ENCODE measurements around the gene JUNB. TPM values are rescaled to one million over a fixed set of nuclear protein-coding genes. Genes with fewer than 3 reads are reported as not detected.
"Not testable (repeated sequence)": the region's sequence is repeated elsewhere in the genome, so short reads cannot be mapped to it uniquely, and the experiment has no call there.

The JUNB gene
- total RNA-seq, 1 donor from 2014 or later: 105 TPM

DNA sequence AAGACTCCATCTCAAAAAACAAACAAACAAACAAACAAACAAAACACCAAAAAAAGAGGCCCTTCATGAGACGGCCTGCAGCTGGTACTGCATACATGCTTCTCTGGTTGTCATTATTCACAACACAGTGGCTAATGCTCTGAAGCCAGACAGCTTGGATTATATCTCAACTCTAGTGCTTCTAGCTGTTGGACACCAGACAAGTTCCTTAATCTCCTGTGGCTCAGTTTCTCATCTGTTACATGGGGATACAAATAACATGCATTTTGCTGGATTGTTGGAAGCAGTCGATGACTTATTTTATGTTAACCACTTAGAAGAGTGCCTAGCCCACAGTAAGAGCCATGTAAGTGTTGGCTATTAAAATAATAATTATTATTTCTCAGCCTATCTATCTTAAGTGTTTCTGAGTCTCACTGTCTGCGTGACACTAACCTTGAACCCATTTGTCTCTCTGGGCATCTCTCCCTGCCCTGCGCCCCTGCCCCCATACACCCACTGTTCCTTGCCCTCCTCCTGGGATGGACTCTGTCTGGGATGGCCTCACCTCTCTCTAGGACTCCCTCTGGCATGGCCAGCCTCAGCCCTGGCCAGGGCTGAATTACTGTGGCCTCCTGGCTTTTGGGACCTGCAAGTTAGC is 3.1 kb upstream of the JUNB start:
- intact Hi-C loops (cut with micrococcal nuclease): no loop called here

DNA sequence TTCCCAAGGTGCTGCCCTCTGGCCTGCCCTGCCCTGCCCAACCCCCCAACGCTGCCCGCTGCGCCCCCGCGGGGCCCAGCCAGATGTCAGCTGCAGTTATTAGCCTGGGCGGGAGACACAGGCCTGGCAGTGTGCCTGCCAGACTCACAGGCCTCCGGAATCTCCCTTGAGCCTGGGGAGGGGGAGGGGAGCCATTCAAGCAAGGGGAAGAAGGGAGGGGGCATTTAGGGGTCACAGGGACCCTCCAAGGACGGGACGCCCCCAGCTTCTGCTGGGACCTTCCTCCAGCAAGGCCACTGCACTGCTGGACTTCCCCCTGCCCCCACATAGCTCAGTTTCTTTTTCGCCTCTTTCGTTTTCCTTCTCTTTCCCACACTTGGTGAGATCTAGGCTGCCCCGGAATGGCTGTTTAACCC is 2.6 kb upstream of the JUNB start:
- intact Hi-C loops (cut with micrococcal nuclease): loop anchor here (1.0 kb wide), 1 partner anchor 11 kb away; no protein-coding TSS in a partner anchor

DNA sequence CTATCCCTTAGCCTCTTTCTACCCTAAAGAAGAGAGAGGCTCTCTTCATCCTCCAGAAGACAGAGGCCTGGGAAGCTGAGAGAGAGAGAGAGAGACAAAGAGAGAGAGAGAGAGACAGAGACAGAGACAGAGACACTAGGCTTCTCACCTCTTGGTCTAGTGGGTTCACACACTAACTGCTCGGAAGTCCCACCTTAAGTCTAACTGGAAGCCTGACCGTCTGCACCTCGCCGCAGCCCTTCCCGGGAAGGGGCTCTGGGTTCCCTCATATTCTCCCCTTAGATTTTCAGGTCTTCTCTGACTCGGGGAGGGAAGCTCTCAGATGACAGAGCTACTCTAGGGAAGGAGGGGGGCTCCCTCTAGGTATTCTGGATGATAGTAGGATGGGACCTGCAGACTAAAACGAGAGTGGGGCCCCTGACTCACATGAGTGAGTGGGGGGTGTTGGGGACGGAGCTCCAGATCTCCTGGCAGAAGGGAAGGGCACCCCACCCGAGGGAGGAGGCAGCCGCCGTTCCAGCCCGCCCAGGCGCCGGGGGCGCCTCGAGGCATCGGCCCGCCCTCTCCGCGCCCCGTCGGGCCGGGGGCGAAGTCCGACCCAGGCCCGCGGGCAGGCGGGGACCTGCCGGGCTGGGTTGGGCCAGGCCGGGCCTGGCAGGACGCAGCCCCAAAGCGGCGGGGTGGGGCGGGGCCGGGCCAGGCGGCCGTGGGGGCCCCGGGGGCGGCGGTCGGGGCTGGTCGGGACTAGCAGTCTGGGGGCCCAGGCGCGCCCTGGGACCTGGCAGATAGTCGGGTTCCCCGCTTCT is 2.0 kb upstream of the JUNB start:
- intact Hi-C loops (cut with micrococcal nuclease): loop anchor here (1.0 kb wide), 1 partner anchor 12 kb away; no protein-coding TSS in a partner anchor

DNA sequence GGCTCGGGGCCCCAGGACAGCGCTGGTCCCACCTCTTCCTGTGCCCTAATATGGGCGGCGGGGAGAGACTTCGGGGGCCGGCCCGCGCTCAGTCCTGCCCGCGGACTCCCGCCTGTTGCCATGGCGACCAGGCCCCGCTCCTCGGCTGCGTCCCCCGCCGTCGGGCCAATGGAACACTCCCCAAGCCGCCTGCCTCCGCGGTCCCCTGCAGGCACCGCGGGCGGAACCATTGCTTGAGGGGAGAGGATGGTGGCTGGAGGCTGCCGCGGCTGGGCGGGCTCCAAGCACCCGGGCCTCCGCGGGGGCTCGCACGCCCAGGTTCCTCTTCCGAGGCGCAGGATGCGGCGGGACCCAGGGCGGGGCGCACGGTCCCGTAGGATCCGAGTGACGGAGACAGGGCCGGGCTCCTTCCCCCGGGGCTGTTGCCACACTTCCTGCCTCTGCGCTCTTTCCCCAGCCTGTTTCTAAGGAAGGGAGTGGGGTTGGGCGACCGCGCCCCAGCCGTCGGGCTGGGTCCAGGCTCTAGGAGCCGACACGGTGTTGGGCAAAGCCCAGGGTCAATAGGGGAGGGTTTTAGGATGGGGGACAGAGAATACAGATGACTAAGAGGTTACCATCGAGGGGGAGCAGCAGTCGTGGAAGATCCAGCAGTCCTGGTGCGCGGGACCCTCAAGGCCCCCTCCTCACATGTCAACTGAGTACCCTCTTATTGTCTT is 1.2 kb upstream of the JUNB start:
- intact Hi-C loops (cut with micrococcal nuclease): loop anchor here (1.0 to 5.0 kb wide), 4 partner anchors 13 to 1353 kb away; partner anchors contain the start of genes DHPS, IER2, ODAD3 and PRKCSH

DNA sequence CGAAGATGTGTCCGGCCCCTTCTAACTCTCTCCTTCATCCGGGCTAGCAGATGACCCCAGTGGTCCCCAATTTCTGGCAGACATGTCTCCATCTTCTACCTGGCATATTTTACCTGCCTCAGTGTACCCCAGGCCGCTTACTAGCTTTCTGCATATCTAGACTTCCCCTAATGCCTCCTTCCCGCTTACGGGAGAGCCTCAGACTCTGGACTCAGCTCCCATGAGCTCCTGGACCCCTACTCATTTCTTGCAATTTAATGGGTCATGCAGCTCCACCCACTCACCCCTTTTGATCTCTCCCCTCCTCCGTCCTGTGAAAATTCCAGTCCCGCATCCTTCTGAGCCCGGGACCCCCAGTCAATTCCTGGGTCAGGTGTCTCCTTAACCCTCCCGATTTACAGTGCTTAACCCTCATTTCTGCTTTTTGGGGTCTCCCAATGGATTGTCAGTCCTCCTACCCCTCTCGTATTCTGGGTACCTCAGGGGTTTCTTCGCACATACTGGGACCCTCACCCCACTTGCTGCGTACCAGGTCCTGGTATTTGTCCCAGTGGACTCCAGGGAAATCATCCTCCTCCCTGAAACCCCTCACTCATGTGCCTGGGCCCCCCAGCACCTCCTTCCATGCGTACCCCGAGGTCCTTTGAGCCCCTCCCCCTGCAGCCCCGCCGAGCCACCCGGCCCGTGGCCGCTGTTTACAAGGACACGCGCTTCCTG is 500 bp upstream of the JUNB start:
- intact Hi-C loops (cut with micrococcal nuclease): loop anchor here (1.0 to 5.0 kb wide), 4 partner anchors 8 to 1353 kb away; partner anchors contain the start of genes DHPS, IER2, ODAD3 and PRKCSH

DNA sequence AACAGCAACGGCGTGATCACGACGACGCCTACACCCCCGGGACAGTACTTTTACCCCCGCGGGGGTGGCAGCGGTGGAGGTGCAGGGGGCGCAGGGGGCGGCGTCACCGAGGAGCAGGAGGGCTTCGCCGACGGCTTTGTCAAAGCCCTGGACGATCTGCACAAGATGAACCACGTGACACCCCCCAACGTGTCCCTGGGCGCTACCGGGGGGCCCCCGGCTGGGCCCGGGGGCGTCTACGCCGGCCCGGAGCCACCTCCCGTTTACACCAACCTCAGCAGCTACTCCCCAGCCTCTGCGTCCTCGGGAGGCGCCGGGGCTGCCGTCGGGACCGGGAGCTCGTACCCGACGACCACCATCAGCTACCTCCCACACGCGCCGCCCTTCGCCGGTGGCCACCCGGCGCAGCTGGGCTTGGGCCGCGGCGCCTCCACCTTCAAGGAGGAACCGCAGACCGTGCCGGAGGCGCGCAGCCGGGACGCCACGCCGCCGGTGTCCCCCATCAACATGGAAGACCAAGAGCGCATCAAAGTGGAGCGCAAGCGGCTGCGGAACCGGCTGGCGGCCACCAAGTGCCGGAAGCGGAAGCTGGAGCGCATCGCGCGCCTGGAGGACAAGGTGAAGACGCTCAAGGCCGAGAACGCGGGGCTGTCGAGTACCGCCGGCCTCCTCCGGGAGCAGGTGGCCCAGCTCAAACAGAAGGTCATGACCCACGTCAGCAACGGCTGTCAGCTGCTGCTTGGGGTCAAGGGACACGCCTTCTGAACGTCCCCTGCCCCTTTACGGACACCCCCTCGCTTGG is 966 bp downstream of the JUNB start:
- intact Hi-C loops (cut with micrococcal nuclease): loop anchor here (2.0 to 5.0 kb wide), 4 partner anchors 69 to 1355 kb away; partner anchors contain the start of genes DHPS, IER2, ODAD3 and PRKCSH

DNA sequence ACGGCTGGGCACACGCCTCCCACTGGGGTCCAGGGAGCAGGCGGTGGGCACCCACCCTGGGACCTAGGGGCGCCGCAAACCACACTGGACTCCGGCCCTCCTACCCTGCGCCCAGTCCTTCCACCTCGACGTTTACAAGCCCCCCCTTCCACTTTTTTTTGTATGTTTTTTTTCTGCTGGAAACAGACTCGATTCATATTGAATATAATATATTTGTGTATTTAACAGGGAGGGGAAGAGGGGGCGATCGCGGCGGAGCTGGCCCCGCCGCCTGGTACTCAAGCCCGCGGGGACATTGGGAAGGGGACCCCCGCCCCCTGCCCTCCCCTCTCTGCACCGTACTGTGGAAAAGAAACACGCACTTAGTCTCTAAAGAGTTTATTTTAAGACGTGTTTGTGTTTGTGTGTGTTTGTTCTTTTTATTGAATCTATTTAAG is 1.6 kb downstream of the JUNB start:
- intact Hi-C loops (cut with micrococcal nuclease): loop anchor here (2.0 to 5.0 kb wide), 4 partner anchors 70 to 1356 kb away; partner anchors contain the start of genes DHPS, IER2, ODAD3 and PRKCSH

DNA sequence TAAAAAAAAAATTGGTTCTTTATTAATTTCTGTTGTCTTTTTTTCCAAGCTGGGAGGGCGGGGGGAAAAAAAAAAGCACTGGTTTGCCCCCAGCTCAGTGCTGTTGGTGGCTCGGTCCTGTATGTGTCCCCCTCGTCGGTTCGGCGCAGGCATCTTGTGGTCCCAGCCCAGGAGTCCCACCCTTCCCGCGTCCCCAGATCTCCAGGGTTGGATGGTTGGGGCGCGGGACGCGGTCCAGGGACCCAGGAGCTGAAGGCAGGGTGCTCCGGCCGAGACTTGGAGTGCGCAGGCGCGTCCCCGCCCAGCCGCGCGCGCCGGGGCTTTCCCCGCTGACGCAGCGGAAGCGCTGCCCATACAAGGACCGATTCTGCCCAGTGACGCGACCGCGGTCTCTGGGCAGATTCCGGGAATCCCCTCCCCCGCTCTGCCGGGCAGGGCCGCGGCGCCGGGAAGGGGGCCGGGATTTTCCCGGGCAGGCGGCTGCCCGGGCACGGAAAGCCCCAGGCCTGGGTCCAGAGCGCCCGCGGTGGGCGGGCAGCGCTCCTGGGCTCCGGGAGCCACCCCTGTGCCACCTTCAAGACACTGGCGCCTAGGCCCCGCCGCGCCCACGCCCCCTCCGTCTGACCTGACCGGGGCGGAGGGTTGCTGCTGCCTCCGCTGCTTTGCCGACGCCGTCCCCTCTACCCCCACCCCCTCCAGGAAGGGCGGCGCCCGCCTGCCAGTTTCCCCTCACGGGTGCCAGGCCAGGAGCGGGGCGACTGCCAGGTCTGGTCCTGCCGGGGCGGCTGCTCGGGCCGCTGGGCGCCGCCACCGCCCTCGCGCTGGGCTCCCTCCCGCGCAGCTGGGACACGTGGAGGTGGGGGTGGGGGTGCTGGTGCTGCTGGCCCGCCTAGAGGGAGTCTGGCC is 2.3 kb downstream of the JUNB start:
- intact Hi-C loops (cut with micrococcal nuclease): loop anchor here (2.0 to 5.0 kb wide), 4 partner anchors 71 to 1356 kb away; partner anchors contain the start of genes DHPS, IER2, ODAD3 and PRKCSH

DNA sequence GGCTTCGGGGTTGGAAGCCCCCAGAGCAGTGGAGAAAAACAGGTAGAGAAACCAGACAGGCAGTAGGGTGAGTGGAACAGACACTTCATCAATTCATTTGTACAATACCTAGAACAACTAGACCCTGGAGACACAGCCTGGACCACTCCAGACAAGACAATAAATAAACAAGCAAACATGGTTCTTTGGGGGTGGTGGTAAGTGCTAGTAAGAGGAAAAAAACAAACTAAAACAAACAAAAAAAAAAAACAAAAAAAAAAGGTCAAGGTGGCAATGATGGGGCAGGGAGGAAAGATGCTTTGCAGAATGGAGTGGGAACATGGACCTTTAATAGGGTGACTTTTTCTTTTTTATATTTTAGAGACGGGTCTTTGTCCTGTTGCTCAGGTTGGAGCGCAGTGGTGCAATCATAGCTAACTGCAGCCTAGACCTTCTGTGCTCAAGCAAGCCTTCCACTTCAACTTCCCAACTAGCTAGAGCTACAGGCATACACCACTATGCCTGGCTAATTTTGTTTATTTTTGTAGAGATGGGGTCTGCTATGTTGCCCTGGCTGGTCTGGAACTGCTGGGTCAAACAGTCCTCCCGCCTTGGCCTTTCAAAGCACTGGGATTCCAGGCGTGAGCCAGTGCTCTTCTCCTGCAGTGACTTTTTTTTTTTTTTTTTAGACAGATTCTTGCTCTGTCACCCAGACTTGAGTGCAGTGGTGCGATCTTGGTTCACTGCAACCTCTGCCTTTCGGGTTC is 3.1 kb downstream of the JUNB start:
- intact Hi-C loops (cut with micrococcal nuclease): loop anchor here (5.0 kb wide), 3 partner anchors 112 to 1357 kb away; partner anchors contain the start of genes DHPS, IER2, ODAD3 and PRKCSH

DNA sequence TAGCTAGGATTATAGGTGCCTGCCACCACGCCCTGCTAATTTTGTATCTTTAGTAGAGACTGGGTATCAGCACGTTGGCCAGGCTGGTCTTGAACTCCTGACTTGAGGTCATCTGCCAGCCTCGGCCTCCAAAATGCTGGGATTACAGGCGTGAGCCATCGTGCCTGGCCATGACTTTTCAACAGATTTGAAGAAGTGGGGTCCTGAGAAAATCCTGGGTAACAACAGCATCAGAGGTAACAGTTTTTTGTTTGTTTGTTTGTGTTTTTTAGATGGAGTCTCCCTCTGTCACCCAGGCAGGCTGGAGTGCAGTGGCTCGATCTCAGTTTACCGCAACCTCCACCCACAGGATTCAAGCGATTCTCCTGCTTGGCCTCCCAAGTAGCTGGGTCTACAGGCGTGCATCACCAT is 3.7 kb downstream of the JUNB start:
- intact Hi-C loops (cut with micrococcal nuclease): loop anchor here (5.0 kb wide), 3 partner anchors 113 to 1358 kb away; partner anchors contain the start of genes DHPS, IER2, ODAD3 and PRKCSH

DNA sequence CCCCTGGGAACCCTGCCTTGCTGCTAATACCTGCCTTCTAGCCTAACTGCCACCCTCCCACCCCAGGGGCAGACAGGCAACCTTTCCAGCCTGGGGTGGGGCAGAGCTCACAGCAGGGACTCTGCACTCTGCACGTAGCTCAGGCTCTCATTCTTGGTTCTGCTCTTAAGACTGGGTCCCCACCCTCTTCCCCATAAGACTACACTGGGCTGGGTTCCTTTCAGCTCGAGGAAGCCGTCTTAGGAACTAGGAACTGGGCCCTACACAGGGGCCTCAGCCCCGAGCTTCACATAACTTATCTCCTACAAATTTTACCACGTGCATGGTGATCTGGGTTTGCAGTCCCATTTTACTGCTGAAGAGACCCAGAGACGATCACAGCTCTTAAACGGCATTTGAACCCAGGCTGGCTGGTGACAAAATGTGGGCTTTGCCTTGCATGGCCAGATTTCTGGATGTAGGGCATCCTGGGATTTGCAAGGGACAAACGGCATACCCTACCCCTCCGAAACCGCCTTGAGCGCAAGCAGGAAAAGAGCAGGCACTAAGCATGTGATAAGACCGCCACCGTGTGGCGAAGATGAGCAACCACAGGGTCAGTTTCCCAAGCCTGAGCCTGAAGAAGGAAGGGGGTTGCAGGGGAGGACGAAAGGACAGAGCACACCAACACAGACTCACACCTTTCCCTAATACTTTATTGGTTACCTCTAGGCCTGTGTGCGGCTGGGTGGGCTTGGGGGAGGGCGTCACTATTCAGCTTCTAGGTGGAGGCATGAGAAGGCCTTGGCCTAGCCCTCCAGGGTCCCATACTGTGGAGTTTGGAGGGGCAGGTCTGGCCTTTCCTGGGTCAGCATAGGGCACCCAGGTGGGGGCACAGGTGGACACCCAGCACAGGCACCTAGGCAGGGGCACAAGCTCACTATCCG is 5.1 kb downstream of the JUNB start:
- intact Hi-C loops (cut with micrococcal nuclease): loop anchor here (1.0 kb wide), 3 partner anchors 19 to 36 kb away; no protein-coding TSS in a partner anchor

DNA sequence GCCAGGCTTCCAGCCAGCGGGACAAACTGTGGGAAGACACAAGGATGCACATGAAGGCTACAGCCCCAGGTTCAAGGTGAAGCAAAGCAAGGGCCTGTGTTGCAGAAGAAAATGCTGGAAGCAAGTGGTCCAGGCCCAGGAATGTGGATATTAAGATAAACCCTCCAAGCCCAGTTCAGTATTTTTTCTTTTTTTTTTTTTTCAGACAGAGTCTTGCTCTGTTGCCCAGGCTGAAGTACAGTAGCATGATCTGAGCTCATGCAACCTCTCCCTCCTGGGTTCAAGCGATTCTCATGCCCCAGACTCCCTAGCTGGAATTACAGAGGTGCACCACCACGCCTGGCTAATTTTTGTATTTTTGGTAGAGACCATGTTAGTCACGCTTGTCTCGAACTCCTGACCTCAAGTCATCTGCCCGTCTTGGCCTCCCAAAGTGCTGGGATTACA is 5.9 kb downstream of the JUNB start:
- intact Hi-C loops (cut with micrococcal nuclease): no loop called here

DNA sequence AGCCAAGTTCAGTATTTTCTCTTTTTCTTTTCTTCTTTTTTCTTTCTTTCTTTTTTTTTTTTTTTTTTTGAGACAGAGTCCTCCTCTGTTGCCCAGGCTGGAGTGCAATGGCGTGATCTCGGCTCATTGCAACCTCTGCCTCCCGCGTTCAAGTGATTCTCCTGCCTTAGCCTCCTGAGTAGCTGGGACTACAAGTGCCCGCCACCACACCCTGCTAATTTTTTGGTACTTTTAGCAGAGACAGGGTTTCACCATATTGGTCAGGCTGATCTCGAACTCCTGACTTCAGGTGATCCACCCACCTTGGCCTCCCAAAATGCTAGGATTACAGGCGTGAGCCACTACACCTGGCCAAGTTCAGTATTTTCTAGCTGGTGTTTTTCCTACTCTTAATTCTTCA is 6.3 kb downstream of the JUNB start:
- intact Hi-C loops (cut with micrococcal nuclease): not testable (repeated sequence)

DNA sequence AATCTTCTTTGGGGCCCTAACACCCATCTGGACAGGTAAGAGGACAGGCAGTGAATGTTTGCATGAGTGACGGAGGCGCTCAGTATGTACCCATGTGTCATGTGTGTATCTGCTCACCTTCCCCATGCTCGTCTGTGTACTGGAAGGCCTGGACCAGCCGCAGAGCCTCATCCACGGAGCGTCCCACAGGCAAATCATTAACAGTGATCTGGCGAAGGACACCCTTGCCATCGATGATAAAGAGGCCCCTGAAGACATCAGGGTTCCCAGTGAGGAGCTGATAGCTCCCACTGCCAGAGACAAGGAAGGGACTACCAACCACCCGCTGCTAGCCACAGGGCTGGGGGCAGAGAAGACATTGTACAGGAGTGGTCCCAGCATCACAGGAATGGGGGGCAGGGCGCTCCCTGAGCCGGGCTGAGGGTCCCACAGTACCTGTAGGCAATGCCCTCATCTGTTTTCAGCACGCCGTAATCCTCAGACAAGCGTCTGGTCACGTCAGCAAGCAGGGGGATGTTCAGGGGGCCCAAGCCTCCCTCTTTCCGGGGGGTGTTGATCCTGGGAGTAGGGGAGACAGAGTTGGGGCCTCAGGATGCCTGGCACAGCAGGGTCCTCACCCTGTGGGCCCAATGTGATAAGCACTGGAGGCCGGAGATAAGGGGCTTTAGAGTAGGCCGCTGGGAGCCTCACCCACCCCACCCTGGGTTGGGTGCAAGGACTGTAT is 8.6 kb downstream of the JUNB start:
- intact Hi-C loops (cut with micrococcal nuclease): no loop called here

DNA sequence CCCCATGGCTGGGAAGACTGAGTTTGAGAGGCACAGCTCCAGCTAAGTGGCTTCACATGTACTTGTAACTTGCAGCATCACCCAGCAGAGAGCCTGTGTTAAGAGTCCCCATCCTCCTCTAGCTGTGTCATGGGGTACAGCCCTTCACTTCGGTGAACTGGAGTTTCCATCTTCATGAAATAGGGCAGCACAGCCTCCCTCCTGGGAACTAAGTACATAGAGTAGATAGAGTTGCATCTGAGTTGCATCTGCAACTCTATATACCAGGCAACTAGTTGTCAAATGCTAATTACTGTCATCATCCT is 9.1 kb downstream of the JUNB start:
- intact Hi-C loops (cut with micrococcal nuclease): no loop called here

DNA sequence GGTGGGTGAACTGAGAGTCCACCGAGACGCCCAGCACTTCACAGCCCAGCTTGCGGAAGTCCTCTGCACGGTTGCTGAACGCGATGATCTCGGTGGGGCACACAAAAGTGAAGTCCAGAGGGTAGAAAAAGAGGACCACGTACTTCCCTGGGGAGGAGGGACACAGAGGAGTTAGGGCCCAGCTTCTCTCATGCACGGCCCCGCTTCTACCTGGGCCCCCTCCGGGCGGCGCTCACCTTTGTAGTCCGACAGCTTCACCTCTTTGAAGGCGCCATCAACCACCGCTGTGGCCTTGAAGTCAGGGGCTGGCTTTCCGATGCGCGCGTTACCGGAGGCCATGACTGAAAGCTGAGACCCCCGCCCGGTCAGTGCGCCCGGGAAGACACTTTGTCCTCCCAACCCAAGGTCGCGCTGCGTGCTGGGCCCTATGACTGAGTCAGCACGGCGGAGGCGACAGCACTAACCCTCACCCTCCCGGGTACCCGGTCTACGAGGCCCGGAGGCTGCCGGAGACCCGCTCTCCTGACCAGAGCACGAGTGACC is 9.7 kb downstream of the JUNB start:
- intact Hi-C loops (cut with micrococcal nuclease): no loop called here
